ENCODE data around the gene LY6G6C.

LY6G6C gene

DNA sequence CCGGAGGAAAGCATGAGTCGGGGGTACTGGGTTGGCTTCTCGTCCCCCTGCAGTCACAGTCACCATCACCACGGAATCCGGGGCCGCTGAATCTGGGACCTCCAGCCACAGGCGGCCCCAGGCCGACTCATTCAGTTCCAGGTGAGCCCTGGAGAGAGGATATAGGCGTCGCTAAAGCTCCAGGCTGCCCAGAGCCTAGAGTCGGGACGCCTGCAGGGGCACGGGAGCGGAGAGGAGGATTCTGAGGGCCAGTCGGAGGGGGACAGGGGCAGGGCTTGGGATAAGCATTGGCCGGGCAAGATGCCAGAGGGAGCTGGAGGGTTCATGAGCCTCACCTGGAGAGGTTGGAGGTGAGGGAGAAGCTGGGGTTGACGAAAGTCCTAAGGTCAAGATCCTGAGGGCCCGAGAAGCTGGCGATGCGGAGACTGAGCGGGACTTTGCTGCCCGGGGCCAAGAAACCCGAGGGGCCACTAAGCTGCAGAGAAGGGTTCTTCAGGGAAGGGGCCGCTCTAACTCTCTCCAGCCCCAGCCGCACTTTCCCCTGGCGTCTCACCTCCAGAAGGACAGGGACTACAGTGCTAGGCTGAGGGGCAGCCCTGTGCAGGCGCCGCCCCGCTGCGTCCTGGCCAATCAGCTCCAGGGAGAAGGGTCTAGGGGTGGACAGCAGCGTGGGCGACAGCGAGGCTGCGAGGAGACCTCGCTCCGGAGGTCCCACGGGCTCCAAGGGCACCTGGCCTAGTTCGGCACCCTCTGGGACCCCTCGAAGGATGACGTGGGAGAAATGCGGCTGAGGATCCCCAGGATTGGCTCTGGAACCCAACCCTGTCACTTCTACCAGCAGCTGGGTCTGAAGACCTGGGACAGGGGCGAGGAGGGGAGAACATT is 44.6 kb upstream of the LY6G6C start:
- H3K36me3 Mint-ChIP-seq (ENCODE audit: low read depth) = peaks cover 18% of the 10 kb centered on the region
- peaks cover 8% of the 10 kb centered on the region for H3K27me3 Mint-ChIP-seq (ENCODE audit: low read depth, poor library complexity)
- peak overlapping the region; percentile 73 for H3K4me3 Mint-ChIP-seq
- DNase-seq = peak; percentile 26
- peaks cover 46% of the 10 kb centered on the region for H3K4me1 Mint-ChIP-seq
- TF ChIP-seq, protein P1, sequence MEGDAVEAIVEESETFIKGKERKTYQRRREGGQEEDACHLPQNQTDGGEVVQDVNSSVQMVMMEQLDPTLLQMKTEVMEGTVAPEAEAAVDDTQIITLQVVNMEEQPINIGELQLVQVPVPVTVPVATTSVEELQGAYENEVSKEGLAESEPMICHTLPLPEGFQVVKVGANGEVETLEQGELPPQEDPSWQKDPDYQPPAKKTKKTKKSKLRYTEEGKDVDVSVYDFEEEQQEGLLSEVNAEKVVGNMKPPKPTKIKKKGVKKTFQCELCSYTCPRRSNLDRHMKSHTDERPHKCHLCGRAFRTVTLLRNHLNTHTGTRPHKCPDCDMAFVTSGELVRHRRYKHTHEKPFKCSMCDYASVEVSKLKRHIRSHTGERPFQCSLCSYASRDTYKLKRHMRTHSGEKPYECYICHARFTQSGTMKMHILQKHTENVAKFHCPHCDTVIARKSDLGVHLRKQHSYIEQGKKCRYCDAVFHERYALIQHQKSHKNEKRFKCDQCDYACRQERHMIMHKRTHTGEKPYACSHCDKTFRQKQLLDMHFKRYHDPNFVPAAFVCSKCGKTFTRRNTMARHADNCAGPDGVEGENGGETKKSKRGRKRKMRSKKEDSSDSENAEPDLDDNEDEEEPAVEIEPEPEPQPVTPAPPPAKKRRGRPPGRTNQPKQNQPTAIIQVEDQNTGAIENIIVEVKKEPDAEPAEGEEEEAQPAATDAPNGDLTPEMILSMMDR (IDR thresholded peaks at IDR 0.05) = no peak
- H3K27ac Mint-ChIP-seq = no peak overlapping the region
- H3K9me3 Mint-ChIP-seq = no peaks in the 10 kb centered on the region

DNA sequence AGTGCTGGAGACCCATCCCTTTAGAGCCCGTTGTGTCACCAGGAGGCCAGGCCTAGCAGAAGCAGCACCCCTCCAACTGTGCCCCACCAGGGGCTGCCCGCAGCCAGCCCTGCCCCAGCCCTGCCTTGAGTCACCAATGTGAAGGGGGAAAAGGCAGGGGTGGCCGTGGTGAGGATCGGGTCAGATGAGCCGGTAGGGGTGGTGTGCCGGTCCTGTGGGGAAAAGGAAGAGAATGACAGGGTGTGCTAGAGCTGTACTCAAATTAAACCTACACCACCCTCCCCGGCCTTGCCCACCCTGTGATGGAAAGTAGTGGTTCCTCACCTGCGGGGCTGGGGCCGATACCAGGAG is 44.0 kb upstream of the LY6G6C start:
- TF ChIP-seq, protein P1 (IDR thresholded peaks at IDR 0.05) = no peak
- Mint-ChIP-seq H3K27me3 (ENCODE audit: low read depth, poor library complexity) (peaks cover 8% of the 10 kb centered on the region), H3K27ac (no peak overlapping the region), H3K36me3 (ENCODE audit: low read depth) (peaks cover 24% of the 10 kb centered on the region), H3K4me1 (peaks cover 49% of the 10 kb centered on the region), H3K9me3 (no peaks in the 10 kb centered on the region), H3K4me3 (no peak overlapping the region)
- DNase-seq = no peak

DNA sequence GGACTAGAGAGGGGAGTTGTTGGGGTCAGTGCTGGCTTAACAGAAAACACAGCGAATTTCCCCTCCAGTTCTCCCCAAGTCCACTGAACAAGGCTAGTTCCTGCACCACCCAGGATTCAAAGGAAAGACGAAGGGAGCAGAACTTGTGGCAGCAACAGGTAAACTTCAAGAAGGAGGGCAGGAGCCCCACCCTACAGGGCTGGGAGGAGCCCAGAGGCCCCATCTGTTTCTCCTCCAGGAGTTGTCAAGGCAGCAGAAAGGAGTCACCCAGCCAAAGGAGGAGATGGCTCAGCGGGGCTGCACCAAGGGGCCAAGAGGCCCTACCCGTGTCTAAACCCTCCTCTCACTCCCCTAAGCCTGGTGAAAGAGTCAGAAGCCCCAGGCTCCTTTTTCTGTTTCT is 42.7 kb upstream of the LY6G6C start:
- Mint-ChIP-seq H3K4me1 (peaks cover 49% of the 10 kb centered on the region), H3K4me3 (no peak overlapping the region), H3K27ac (no peak overlapping the region), H3K27me3 (ENCODE audit: low read depth, poor library complexity) (peaks cover 8% of the 10 kb centered on the region), H3K36me3 (ENCODE audit: low read depth) (peaks cover 38% of the 10 kb centered on the region), H3K9me3 (no peaks in the 10 kb centered on the region)
- no peak for DNase-seq
- TF ChIP-seq, protein P1 (IDR thresholded peaks at IDR 0.05) = no peak

DNA sequence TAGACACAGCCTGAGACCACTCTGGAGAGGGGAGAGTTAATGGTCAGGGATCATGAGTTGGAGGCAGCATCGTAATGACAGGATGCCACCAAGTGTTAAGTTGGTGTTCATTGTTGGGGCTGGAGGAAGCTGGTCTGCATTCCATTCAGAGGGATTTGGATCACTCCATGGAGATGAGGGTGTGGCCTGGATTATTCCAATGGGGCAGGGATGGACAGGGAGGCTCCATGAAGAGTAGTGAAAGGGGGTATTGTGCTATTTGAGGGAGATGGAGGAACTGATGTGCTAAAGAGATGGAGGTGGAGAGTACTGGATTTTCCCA is 42.0 kb upstream of the LY6G6C start:
- TF ChIP-seq, protein P1 (IDR thresholded peaks at IDR 0.05) = no peak
- Mint-ChIP-seq H3K36me3 (ENCODE audit: low read depth) (peaks cover 44% of the 10 kb centered on the region), H3K4me3 (no peak overlapping the region), H3K27ac (peak overlapping the region; percentile 33), H3K9me3 (no peaks in the 10 kb centered on the region), H3K27me3 (ENCODE audit: low read depth, poor library complexity) (peaks cover 8% of the 10 kb centered on the region), H3K4me1 (peaks cover 49% of the 10 kb centered on the region)
- no peak for DNase-seq

DNA sequence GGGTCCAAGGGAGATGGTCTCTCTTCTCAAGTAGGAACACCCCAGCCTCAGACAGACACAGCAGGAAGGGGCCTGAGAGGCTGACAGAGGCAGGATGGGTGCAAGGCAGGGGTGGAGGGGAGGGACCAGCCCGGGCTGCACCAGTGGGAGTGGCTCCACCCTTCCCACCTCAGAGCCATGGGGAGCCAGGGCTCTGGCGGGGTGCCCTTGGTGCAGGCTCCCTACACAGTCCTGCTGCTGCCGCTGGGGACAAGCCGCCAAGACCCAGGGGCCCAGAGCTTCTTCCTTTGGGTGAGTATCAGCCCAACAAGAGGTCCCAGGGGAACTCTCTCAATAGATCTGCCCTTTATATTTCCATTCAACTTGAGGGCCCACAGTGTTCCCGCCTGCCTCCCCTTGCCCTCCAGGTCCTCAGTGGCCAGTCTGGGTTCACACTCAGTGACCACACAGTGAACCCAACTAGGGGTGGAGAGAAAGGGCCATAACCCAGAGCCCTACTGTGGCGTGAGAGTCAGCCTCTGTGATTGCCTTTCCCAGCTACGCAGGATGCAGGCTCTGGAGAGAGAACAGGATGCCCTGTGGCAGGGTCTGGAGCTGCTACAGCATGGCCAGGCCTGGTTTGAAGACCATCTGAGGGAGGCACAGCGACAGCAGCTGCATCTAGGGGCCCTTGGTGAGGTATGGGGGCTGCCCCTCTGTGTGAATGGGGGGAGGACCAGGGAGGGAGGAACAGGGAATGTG is 41.5 kb upstream of the LY6G6C start:
- Mint-ChIP-seq H3K9me3 (no peaks in the 10 kb centered on the region), H3K27me3 (ENCODE audit: low read depth, poor library complexity) (peaks cover 11% of the 10 kb centered on the region), H3K27ac (peak overlapping the region; percentile 33), H3K36me3 (ENCODE audit: low read depth) (peaks cover 49% of the 10 kb centered on the region), H3K4me3 (no peak overlapping the region), H3K4me1 (peaks cover 49% of the 10 kb centered on the region)
- TF ChIP-seq, protein P1 (IDR thresholded peaks at IDR 0.05) = no peak
- DNase-seq = no peak
